ENCODE data around the gene DOK6.
"Not testable (repeated sequence)": the region's sequence is repeated elsewhere in the genome, so short reads cannot be mapped to it uniquely, and the experiment has no call there.

Gene DOK6

GRCh38 chr18:69820538-69820937 lies 419.9 kb downstream of the DOK6 start:
- DNase-seq = no peak

GRCh38 chr18:69830189-69830588 lies 429.5 kb downstream of the DOK6 start:
- no peak for DNase-seq

GRCh38 chr18:69834980-69835379 lies 434.3 kb downstream of the DOK6 start:
- DNase-seq = not testable (repeated sequence)

GRCh38 chr18:69838003-69838402 lies 437.3 kb downstream of the DOK6 start:
- DNase-seq = no peak

- DNase-seq = no peak
These were observed 438.1 kb downstream of the DOK6 start for GRCh38 chr18:69838620-69839411.

- no peak for DNase-seq
These were observed 438.8 kb downstream of the DOK6 start for GRCh38 chr18:69839497-69839896.

- DNase-seq = no peak
These were observed 439.3 kb downstream of the DOK6 start for GRCh38 chr18:69840001-69840400.

- DNase-seq = no peak
These were observed 439.8 kb downstream of the DOK6 start for GRCh38 chr18:69840445-69840844.

- DNase-seq = no peak
These were observed 440.4 kb downstream of the DOK6 start for GRCh38 chr18:69841117-69841516.

- DNase-seq = no peak
These were observed 442.3 kb downstream of the DOK6 start for GRCh38 chr18:69843015-69843414.

GRCh38 chr18:69844656-69845055 lies 444.0 kb downstream of the DOK6 start:
- no peak for DNase-seq

GRCh38 chr18:69845593-69846506 lies 445.2 kb downstream of the DOK6 start:
- DNase-seq = no peak

GRCh38 chr18:69853051-69853450 lies 452.4 kb downstream of the DOK6 start:
- DNase-seq = no peak

GRCh38 chr18:69854455-69854854 lies 453.8 kb downstream of the DOK6 start:
- no peak for DNase-seq

GRCh38 chr18:69858897-69859296 lies 458.2 kb downstream of the DOK6 start:
- DNase-seq = no peak

GRCh38 chr18:69864802-69865201 lies 464.1 kb downstream of the DOK6 start:
- not testable (repeated sequence) for DNase-seq

GRCh38 chr18:69865776-69866175 lies 465.1 kb downstream of the DOK6 start:
- no peak for DNase-seq

- DNase-seq = no peak
These were observed 465.5 kb downstream of the DOK6 start for GRCh38 chr18:69866212-69866611.

- no peak for DNase-seq
These were observed 470.0 kb downstream of the DOK6 start for GRCh38 chr18:69870736-69871135.

GRCh38 chr18:69871363-69871762 lies 470.7 kb downstream of the DOK6 start:
- no peak for DNase-seq

GRCh38 chr18:69872661-69873060 lies 472.0 kb downstream of the DOK6 start:
- no peak for DNase-seq

GRCh38 chr18:69874058-69874457 lies 473.4 kb downstream of the DOK6 start:
- no peak for DNase-seq

GRCh38 chr18:69876490-69876889 lies 475.8 kb downstream of the DOK6 start:
- no peak for DNase-seq

Data from activated CD4-positive, alpha-beta T cell treated with anti-CD3 and anti-CD28 coated beads, Interleukin-2, amount 50 U/mL, for 4 hours (primary cell).